Activated CD4-positive, alpha-beta T cell treated with anti-CD3 and anti-CD28 coated beads for 48 hours (primary cell): Measurements from ENCODE around the gene FYN.

ENCODE experiments used
- DNase-seq: peaks from one replicate; pipeline ENCODE4 v3.0.0-alpha.2; 2020

Gene FYN

DNA sequence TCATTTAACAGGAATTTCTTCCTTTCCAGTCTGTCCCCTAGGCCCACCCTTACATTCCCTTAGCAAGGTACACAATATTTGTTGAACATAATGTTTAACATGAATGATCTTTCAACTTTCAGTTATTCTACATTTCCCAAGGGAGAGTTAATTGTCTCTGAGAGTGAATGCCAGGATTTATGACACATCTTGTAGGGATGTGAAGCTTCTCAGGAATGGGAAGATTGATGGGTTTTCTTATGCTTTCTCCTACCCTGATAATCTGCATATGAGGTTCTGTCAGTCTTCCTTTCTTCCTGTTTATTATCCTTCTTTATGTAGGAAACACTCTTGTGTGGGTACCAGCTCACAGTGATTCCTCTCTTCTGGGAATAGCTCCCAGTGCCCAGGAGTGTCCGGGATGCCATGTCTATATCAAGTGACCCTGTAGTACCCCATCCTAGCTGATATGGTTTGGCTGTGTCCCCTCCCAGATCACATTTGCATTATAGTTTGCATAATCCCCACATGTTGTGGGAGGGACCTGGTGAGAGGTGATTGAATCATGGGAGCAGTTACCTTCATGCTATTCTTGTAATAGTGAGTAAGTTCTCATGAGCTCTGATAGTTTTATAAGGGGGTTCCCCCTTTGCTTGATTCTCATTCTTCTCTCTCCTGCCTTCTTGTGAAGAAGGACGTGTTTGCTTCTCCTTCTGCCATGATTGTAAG, 7.1 kb upstream of the FYN start:
- no peak for DNase-seq

DNA sequence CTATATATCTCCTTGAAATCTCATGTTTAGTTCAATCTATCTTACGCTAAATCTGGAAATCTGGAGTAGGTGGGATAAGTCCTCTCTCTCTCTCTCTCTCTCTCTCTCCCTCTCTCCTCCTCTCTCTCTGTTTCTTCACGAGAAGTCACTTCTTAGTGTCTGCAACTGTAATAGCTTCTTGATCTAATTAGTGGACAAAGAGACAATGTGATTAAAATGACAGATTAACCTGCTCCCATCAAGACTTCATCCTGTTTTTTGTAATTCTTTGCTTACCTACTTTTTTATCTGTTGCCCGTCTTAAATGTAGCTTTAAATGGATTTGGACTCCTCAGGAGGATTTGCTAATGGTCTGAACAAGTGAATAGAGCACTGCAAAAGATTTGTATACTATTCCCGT, 2.5 kb upstream of the FYN start:
- no peak for DNase-seq

DNA sequence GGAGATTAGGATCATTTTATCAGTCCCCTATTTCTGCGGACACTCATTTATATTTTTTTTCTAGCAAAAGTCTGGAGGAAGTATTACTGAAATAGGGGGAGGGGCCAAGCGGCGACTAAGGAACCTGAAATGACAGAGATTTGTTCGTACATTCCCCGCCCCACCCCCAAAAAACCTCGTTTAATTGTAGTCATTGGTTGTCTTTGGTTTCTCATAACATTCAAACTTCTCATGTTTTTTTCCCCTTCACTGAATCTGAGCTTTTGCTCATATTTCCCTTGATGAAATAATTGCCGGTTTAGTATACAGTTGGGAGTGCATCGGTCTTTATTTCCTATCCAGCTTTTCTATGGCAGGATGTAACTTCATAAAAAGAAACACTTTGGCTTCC, 768 bp upstream of the FYN start:
- DNase-seq: peak; percentile 83

DNA sequence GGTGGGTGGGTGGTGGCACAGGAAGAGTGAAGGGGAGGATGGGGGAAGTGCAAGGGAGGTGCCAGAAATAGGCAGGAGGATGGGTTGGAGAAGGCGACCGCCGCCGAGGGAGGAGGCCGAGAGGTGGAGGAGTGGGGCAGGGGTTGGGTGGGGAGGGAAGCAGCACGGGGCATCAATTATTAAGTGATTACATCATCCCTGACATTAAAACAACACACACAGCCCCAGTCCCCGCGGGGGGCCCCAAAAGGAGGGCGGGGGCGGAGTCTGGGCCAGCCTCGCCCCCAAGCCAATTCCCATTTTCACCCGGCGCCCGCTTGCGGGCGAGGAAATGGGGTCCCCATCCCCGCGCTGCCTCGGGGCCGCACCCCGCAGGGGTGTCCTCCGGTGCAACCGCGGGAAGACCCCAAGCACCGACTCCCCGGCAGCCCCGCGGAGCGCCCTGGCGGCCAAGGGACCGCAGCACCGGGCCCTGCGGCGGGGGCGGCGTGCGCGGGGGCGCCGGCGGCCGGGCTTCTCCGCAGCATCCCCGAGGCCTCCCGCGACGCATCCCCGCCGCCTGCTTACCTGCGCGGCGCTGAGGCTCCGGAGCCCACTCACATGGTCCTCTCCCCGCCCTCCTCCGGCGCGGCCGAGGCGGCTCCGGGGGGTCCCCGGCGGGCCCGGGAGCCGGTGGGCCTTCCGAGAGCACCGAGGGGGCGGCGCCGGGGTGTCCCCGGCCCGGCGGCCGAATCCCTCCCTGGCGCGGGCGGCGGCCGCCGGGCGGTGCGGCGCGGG, 663 bp downstream of the FYN start:
- DNase-seq: peak; percentile 64

DNA sequence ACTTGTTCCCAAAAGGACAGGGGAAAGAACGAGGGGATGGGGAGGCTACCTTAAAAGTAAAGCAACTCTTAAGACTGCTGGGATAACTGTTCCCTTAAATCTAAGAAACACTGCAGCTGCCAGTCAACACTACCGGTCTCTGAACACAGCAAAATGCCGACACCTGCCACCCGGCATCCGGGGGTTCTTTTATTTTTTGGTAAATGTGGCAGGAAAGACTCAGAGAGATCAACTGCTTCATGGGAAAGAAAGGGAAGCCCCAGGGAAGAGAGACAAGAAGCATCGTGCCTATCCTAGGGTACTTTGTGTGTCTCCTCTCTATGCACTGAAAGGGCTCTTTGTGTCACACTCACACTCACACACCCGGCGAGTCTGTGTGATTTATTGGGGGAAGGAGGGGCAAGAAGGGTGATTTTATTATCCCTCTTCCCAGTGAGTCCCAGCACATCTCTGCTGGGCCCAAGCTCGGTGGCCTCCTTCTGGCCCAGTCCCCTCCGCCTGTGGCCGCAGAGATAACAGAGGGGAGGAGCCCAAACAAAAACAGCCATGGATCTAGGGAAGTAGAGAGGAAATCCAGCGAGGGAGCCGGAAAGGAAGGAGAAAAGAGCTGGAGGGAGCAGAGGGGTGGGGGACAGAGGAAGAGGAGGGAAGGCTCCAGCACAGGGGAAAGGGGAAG, 1.4 kb downstream of the FYN start:
- DNase-seq: peak; percentile 44

DNA sequence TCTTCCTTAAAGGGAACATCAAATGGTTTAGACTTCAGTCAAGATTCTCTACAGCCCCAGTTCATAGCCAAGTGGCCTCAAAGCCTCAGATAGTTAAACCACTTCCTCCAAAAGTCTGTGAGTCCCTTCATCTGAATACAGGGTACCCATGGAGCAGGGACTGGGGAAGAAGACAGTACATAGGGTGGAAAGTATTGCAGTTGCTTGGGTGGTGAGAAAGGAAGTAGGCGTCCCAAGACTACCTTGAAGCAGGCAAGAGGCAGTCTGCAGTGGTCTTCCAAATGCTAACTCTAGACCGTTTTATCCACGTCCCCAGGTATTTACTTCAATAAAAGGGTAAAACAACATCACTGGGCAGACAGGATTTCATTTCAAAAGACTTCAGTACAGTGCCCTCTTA, 2.0 kb downstream of the FYN start:
- peak; percentile 52 for DNase-seq

DNA sequence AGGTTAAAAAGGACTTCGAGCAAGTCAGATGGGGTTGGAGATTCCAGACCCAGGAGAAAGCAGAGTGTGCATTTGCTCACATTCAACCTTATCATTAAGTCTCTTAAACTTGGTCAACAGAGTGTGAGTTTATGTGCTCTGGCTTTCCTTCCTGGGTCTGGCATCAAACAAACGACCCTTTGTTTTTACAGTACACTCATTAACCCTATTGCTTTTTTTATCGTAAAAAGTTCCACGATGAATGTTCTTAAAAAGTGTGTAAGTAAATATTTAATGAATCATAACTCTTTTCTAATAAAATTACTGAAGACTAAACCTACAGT, 2.5 kb downstream of the FYN start:
- no peak for DNase-seq

DNA sequence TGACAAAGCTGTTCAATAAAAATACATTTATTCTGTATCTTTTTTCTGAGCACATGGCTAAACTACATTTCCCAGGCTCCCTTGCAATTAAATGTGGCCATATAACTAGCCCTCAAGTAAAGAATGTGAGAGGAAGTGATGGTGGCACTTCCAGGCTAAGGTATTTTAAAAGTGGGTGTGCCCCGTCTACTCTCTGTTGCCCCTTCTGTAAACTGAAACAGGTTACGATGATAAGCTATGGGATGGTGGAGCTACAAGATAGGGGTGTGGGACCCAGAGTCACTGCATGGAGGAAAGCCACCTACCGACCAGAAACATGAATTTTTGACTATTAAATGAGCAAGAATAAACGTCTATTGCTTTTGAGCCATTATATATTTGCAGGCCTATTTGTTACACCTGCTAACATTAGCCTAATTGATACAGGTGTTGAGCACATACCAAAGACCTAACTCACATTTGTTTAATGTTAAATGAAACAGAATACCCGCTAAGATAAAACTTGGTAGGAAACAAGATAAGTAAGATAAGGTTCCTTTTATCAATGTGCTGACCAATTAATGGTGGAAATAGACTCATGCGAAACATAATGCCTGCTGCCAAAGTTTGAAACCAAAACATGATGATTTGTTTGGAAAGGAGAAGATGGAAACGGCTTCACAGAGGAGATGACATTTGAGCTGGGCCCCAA, 3.1 kb downstream of the FYN start:
- DNase-seq: peak; percentile 27

DNA sequence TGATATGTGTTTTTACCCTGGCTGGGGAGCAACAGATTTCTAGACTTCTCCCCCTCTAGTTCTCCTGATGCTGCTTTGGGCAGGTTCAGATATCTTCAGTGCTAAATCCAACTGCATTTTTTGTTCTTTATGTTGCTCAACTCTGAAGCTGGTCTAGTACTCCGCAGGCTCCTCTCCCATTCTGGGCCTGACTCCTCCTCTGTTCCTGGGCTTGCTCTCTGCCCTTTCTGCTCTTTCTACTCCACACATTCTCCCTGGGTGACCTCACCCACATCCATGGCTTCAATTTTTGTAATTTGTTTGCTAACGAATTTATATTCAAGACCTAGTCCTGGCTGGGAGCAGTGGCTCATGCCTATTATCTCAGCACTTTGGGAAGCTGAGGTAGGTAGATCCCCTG, 6.4 kb downstream of the FYN start:
- DNase-seq: no peak

DNA sequence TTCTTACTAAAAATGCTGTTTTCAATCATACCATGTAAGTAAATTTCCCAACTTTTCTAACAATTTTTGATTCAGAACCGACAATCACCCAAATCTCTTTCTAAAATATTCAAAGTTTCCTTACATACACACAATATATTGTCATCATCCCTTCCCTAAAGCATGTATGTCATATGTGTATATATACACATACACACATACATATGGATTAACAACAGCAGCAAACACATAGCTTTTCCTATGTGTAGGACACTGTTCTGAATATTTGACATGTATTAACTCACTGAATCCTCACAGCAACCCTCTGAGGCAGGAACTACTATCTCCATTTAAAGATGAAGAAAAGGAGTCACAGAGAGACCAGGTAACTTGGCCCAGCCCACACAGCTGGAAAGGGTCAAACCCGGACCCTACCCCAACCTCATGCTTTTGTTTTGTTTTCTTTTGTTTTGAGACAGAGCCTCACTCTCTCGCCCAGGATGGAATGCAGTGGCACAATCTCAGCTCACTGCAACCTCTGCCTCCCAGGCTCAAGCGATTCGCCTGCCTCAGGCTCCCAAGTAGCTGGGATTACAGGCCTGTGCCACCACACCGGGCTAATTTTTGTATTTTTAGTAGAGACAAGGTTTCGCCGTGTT, 7.2 kb downstream of the FYN start:
- DNase-seq: no peak

DNA sequence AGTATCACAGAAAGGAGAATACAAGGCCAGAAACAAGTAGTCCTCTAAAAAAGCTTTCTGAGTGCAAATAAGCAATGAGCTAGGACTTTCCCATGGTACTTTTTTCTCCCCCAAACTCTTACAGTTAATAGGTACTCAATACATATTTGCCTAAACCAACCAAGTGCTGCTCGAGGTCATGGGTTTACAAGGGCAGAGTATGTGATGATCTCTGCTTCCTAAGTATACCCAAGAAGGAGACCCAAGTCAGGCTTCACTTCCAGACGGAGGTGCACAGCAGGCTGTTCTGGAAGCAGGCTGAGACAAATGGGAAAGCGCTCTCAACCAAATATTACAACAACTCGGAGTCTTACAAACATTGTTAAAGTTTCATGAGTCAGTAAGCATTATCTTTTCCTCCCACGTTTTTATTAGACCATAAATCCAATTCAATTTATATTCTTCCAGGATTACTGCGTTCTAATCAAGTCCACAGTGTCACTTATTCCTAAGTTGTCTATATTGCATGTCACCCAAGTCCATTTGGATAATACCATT, 8.1 kb downstream of the FYN start:
- no peak for DNase-seq

- DNase-seq: no peak
These were observed 8.9 kb downstream of the FYN start for GRCh38 chr6:111864138-111865048.

- DNase-seq: no peak
These were observed 10.5 kb downstream of the FYN start for GRCh38 chr6:111862741-111863140.

DNA sequence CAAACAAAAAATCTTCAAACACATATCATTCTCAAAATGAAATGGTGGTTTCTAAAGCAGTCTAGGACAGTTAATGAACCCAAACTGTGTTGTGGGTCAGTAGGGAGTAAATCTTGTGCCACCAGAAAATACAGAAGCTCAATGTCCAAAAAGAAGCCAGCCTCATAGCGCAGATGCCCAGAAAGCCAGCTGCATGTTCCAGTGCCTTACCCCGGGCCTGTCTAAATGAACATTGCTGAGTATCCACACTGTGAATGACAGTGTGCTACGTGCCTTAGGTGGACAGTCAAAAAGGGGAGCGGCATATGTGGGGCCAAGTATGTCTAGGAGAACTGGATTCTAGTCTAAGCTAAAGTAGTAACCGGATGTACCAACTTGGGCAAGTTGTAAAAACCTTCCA, 10.9 kb downstream of the FYN start:
- no peak for DNase-seq

GRCh38 chr6:111861431-111861885, 11.8 kb downstream of the FYN start:
- DNase-seq: no peak

- no peak for DNase-seq
These were observed 14.9 kb downstream of the FYN start for GRCh38 chr6:111858347-111858746.

DNA sequence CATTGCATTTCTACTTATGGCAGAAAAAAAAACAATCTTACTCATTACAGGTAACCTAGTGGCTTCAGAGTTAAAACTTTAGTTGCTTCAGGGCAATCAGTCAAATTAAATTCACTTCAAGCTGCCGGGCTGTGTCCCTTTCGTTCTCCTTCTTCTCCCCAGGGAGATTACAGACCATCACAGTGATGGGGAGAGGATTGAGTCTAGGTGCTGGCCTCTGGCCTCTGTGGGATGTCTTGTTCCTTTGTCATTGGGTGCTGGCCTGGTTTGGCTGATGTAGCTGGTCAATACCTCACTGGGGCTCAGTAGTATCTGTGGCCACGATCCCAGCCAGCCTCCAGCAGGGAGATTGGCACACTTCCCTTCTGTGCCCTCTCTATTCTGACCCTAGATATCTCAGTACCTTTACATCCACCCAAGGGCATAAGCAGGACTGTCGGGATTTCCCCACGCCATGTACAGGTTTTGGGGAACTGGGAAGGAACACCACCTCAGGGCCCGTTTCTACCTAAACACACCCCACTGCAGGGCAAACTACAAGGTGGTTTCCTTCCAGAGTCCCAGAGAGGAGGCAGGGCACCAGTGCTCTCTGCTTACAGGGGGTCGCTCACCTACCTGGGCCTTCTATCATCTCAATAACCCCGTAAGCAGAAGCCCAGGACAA, 15.4 kb downstream of the FYN start:
- no peak for DNase-seq

GRCh38 chr6:111855753-111856152, 17.5 kb downstream of the FYN start:
- no peak for DNase-seq

- no peak for DNase-seq
These were observed 18.6 kb downstream of the FYN start for GRCh38 chr6:111854683-111855082.

DNA sequence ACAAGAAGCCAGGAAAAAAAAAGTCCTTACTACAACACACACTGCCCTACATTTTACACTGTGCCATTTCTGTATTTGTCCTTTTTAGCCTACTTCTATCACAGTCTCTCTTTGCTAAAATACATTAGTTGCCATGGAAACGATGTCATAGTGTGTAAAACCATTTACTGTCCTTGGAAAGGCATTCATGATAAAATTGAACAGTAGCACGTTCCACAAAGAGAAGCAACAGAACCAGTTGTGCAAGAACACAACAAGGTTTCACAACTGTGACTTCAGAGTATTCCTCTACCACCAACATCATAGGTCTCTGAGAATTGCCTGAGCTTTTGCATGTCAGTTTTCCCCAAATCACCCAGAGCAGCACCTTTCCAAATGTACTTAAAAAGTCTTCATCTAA, 20.5 kb downstream of the FYN start:
- no peak for DNase-seq

DNA sequence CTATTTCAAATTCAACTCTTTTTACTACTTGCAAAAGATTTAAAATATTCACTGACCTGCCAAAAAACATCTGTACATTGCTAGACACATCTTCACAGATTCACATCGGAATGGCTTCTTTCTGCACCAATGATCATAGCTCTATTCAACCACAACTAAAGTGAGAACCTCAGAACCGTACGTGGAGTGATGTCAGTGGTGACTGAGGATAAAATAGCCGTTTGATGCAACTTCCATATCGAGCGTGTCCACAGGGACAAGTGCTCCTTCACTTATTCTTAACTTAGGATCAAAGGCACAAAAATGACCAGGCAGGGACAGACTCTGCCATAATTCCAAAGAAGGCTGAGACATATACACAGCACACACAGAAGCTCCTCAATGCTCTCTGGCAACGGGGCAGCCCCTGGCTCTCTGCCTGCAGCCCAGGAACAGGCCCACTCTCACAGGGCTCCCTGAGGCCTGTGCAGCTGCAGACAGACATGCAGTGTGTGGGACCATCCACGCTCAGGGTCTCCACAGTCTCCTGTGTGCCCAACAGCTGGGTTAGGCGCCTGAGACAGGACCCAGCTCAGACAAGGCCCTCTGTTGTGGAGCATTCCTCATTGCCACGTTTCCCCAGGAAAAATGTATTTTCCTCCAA, 22.8 kb downstream of the FYN start:
- no peak for DNase-seq
